Urinary bladder (tissue), 4 donors: Measurements from ENCODE around the gene NUBPL. TPM values are rescaled to one million over a fixed set of nuclear protein-coding genes. Genes with fewer than 3 reads are reported as not detected.
A peak's percentile ranks its signal among the peaks of the same experiment; 100 is the strongest.
"Not testable (repeated sequence)": the region's sequence is repeated elsewhere in the genome, so short reads cannot be mapped to it uniquely, and the experiment has no call there.

Experiments
- DNase-seq: peaks from one replicate; pipeline ENCODE4 v3.0.0-alpha.2; 2015; ENCODE audit errors: extremely low spot score
- H3K27ac ChIP-seq: one replicate; pipeline ENCODE4 v1.5.1; 2013; ENCODE audit warnings: low read depth, mild to moderate bottlenecking, moderate library complexity
- H3K36me3 ChIP-seq: one replicate; pipeline ENCODE4 v1.6.1; 2013; ENCODE audit warnings: mild to moderate bottlenecking, moderate library complexity; ENCODE audit not compliant: insufficient read depth
- H3K4me1 ChIP-seq: one replicate; pipeline ENCODE4 v1.6.1; 2013; ENCODE audit warnings: mild to moderate bottlenecking, moderate library complexity; ENCODE audit not compliant: insufficient read depth
- H3K4me3 ChIP-seq: one replicate; pipeline ENCODE4 v1.5.1; 2013; ENCODE audit warnings: low read depth, low read length
- WGBS: extraction: QIAGEN DNeasy Blood & Tissue Kit; methylation state at CpG from one replicate; pipeline ENCODE4 v1.1.7; 2013; 5-methylcytosine and 5-hydroxymethylcytosine counted together
- polyA plus RNA-seq: library from polyadenylated mRNA; stranded (reverse); fragments of 200-250 nt; gene quantifications from one replicate; pipeline ENCODE4 v1.2.3, GENCODE V29; 2013
- total RNA-seq: library from RNA; depleted of rRNA; stranded (reverse); fragments of >200 nt; gene quantifications from one replicate; pipeline ENCODE4 v1.2.3, GENCODE V29; 2014
- donor health status: healthy with polysubstance abuse.
- donor health status: healthy.

Gene NUBPL
- total and polyA plus RNA-seq, 2 donors, result 7.2 to 24.6 TPM

DNA sequence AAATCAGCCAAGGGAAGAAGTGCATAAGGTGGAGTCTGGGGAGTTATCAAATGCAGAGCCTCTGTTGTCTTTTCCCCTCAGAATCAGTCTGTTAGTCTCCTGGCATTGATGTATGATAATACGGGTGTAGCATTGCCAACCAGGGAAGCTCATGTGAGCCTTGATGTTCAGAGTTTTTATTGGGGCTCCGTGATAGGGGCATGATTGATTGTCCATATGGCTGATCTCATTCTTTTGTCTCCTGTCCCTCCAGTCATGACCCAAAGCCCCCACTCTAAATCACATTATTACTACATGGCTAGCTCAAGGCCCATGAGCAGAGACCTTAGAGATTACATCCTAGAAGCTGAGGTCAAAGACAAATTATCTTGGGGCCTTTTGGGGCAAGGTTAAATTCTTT is 140.9 kb downstream of the NUBPL start:
- Histone ChIP-seq H3K4me1 (no peaks in the 10 kb centered on the region), H3K27ac (no peak overlapping the region), H3K4me3 (no peak overlapping the region), H3K36me3 (no peaks in the 10 kb centered on the region)
- 97% methylated on average over 2 of the region's 2 CpGs for WGBS
- DNase-seq, result no peak

DNA sequence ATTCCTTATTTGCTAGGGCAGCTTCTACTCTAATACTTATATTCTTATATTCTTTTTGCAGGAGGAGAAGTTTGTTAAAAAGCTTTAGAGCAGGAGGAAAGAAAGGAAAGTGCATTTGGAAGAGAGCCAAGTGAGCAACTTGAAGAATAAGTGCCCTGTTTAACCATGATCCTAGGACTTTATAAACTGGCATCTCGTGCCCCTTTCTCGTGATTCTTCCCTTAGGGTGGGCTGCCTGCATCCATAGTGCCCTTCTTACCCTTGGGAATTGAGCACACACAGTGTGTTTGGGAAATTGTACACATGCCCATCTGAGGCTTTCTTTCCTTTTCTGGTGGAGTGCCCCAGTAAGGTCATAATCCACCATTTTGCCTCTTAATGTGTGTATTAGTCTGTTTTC is 141.9 kb downstream of the NUBPL start:
- H3K4me3 ChIP-seq, result no peak overlapping the region
- DNase-seq, result no peak
- H3K4me1 ChIP-seq, result no peaks in the 10 kb centered on the region
- H3K27ac ChIP-seq, result no peak overlapping the region
- no peaks in the 10 kb centered on the region for H3K36me3 ChIP-seq
- WGBS, result 62% methylated on average over 2 of the region's 2 CpGs

DNA sequence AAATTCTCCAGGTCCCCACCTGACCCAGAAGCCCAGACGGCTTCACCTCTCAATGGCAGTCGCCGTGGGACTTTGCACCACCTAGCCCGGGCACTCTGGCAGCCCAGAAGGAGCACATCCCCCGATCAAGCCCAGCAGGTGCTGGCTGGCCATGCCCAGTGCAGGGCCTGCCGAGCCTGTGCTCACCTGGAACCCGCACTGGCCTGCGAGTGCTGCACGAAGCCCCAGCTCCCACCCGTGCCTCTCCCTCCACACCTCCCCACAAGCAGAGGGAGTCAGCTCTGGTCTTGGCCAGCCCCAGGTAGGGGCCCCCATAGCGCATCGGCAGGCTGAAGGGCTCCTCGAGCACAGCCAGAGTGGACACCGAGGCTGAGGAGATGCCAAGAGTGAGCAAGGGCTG is 144.5 kb downstream of the NUBPL start:
- WGBS, result 82% methylated on average over 14 of the region's 14 CpGs
- no peak for DNase-seq
- Histone ChIP-seq H3K4me3 (no peak overlapping the region), H3K36me3 (no peaks in the 10 kb centered on the region), H3K27ac (no peak overlapping the region), H3K4me1 (no peaks in the 10 kb centered on the region)

DNA sequence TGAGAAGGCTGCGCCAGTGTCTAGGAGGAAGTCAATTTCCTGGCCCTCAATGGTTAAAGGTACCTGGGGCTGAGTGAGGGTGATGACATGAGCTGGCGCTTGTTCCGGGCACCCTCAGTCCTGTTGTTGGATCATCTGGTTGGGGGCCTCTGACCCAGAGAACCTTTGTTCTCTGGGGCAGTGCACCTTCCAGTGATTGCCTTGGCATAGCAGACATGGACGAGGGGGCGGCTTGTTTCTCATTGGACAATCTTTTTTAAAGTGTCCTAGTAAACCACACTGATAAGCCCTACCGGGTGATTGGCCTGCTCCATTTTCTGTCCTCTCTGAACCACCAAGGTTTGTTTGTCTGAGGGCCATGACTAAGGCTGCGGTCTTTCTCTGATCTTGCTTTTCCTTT is 147.5 kb downstream of the NUBPL start:
- not testable (repeated sequence) for H3K4me3 ChIP-seq, H3K4me1 ChIP-seq, H3K36me3 ChIP-seq, H3K27ac ChIP-seq, DNase-seq
- WGBS, result 99% methylated on average over 7 of the region's 7 CpGs

DNA sequence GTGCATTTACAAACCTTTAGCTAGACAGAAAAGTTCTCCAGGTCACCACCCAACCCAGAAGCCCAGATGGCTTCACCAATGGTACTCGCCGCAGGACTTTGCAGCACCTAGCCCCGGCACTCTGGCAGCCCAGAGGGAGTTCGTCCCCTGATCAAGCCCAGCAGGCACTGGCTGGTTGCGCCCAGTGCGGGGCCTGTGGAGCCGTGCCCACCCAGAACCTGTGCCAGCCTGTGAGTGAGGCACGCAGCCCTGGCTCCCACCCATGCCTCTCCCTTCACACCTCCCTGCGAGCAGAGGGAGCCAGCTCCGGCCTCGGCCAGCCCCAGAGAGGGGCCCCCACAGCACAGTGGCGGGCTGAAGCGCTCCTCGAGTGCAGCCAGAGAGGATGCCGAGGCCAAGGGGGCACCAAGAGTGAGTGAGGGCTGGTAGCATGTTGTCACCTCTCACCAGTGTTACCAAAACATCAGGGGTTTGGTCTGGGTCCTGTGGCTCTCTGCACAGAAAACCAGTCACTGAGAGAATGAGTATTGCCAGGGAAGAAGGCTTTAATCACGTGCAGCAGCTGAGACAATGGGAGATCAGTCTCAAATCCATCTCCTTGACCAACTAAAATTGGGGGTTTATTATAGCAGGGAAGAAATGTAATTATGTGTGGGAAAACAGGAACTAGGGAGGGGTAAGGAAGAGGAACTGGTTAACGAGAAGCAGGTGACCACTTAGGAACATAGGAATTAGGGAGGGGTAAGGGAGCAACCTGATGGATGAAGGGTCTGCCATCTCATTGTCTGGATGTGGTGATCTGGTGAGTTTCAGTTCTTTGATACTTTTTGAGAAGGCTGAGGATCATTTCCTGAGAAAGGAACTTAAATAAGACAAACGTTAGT is 151.3 kb downstream of the NUBPL start:
- 90% methylated on average over 18 of the region's 18 CpGs for WGBS
- Histone ChIP-seq H3K4me3 (no peak overlapping the region), H3K4me1 (no peaks in the 10 kb centered on the region), H3K36me3 (peaks cover 2% of the 10 kb centered on the region), H3K27ac (no peak overlapping the region)
- no peak for DNase-seq

DNA sequence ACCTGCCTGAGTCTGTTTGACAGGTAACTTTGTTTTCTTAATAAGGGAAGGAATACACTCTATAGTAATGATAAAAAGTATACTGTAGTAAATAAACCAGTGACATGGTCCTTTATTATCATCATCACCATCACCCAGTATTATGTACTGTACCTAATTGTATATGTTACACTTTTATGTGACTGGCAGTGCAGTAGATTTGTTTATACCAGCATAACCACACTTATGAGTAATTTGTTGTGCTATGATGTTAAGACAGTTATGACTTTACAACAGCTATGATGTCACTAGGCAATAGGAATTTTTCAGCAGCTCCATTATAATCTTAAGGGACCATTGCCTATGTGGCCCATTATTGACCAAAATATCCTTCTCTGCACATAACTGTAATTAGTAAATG is 155.0 kb downstream of the NUBPL start:
- no peaks in the 10 kb centered on the region for H3K4me1 ChIP-seq
- no peak overlapping the region for H3K4me3 ChIP-seq
- no peak overlapping the region for H3K27ac ChIP-seq
- no peak for DNase-seq
- peaks cover 2% of the 10 kb centered on the region for H3K36me3 ChIP-seq

DNA sequence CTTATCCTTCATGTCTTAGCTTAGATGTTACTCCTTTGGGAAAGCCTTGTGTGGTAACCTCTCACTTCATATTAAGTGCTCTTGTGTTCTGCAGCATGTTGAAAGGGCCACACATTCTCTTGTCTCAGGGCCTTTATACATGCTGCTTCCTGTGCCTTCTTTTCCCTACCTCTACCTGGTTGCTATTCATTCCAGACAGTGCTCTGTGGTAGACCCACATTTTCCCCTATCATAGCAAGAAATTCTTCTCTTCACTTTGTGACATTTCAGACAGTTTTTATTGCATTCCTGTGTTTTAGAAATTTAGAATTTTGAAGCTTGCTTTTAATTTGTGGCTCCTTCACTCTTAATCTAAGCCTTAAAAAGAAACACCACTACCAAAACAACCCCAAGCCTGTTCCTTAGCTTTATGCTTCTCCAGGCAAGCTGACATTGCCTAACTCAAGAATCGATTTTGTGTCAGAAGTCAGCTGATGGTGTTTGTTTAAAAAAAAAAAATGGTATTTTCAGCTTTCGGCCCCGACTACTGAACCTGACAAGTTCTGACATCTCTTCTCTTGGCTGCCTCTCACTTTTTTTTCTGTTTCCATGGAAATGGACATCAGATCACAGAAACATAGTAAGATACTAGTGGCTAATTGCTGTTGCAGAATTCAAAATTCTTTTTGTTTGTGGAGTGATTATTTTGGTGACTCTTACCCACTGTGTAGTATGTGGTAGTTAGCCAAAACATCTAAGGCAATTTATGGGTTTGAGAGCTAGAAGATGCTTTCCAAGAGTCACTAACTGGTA is 156.3 kb downstream of the NUBPL start:
- H3K27ac ChIP-seq, result no peak overlapping the region
- H3K4me1 ChIP-seq, result no peaks in the 10 kb centered on the region
- H3K36me3 ChIP-seq, result peaks cover 2% of the 10 kb centered on the region
- H3K4me3 ChIP-seq, result no peak overlapping the region
- WGBS, result 60% methylated on average over 3 of the region's 3 CpGs
- peak; percentile 32 for DNase-seq

DNA sequence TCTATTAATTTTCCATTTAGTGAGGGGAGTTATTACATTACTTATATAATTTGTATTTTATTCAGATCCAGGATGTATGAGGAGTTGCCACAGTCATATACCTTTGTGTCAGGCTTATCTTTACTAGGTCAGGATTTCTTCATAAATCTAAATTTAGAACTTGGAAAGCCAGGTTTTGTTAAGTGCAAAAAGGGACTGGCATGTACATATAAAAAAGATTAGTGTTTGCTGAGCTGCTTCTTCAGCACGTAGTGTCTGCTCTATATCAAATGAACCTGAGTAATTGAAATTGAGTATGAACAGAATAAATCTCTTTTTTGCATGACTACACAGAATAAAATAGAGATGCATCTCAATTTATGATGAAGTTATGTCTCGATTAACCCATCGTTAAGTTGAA is 157.4 kb downstream of the NUBPL start:
- no peak for DNase-seq
- H3K4me3 ChIP-seq, result no peak overlapping the region
- H3K27ac ChIP-seq, result no peak overlapping the region
- no peaks in the 10 kb centered on the region for H3K36me3 ChIP-seq
- WGBS, result 67% methylated on average over 3 of the region's 3 CpGs
- H3K4me1 ChIP-seq, result no peaks in the 10 kb centered on the region

DNA sequence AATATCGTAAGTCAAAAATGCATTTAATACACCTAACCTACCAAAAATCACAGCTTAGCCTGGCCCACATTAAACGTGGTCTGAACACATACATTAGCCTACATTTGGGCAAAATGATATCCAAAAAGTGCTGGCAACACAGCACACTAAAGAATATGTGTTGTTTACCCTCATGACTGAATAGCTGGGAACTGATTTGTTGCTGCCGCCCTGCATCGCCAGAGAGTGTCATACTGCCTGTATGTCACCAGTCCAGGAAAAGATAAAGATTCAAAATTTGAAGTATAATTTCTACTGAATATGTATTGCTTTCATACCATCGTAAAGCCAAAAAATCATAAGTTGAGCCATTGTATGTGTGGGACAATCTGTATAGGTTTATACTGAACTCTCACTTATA is 157.8 kb downstream of the NUBPL start:
- H3K4me3 ChIP-seq, result no peak overlapping the region
- 86% methylated on average over 5 of the region's 5 CpGs for WGBS
- no peak overlapping the region for H3K27ac ChIP-seq
- H3K4me1 ChIP-seq, result no peaks in the 10 kb centered on the region
- no peak for DNase-seq
- no peaks in the 10 kb centered on the region for H3K36me3 ChIP-seq

DNA sequence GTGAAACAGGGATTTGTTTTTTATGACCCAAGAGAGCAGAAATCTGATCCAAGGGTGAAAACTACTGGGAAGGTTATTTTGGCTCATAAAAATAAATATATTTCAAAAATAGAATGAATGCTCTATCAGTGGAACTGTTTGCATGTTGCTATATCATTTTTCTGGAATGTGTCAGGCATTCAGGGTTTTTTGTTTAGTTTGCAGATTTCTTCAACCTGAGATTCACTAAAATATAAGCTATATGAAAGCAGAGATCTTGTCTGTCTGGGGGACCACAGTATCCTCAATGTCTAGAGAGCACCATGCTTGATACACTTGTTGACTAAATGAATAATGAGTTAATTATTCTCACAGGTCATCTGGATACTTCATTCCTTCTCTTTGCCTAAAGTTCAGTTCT is 165.1 kb downstream of the NUBPL start:
- H3K4me3 ChIP-seq, result no peak overlapping the region
- no peaks in the 10 kb centered on the region for H3K36me3 ChIP-seq
- H3K27ac ChIP-seq, result no peak overlapping the region
- no peaks in the 10 kb centered on the region for H3K4me1 ChIP-seq
- no peak for DNase-seq

DNA sequence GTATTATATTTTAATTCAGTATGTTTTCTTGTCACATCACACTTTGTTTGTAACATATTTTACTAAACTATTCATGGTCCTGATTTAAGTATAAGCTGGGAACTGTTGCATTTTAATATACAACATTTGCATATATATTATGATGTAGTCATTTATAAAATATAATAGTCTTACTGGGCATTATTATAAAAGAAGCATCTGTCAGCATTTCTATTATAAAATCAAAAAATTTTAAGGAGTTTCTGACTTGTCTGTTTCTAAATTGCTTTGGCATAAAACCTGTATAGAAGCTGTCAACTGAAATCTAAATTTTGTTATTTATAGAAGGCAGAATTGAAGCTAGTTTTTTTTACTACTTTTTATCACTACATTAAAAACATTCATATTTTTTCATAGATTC is 166.6 kb downstream of the NUBPL start:
- no peak for DNase-seq
- no peaks in the 10 kb centered on the region for H3K4me1 ChIP-seq
- H3K27ac ChIP-seq, result no peak overlapping the region
- H3K4me3 ChIP-seq, result no peak overlapping the region
- no peaks in the 10 kb centered on the region for H3K36me3 ChIP-seq

DNA sequence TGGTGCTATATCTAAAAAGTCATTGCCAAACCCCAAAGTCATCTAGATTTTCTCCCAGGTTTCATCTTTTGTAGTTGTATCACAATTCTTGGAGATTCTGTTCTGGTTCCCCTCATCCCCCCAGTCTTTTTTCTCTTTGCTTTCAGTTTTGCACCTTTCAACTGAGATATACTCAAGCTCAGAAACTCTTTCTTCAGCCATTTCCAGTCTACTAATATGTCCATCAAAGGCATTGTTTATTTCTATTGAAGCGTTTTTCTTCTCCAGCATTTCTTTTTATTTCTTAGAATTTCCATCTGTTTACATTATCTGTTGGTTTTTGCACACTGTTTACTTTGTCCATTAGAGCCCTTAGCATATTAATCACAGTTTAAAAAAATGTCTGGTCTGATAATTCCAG is 179.5 kb downstream of the NUBPL start:
- no peak overlapping the region for H3K4me3 ChIP-seq
- H3K36me3 ChIP-seq, result no peaks in the 10 kb centered on the region
- H3K4me1 ChIP-seq, result no peaks in the 10 kb centered on the region
- WGBS, result 61% methylated on average over 1 of the region's 1 CpG
- DNase-seq, result no peak
- no peak overlapping the region for H3K27ac ChIP-seq

DNA sequence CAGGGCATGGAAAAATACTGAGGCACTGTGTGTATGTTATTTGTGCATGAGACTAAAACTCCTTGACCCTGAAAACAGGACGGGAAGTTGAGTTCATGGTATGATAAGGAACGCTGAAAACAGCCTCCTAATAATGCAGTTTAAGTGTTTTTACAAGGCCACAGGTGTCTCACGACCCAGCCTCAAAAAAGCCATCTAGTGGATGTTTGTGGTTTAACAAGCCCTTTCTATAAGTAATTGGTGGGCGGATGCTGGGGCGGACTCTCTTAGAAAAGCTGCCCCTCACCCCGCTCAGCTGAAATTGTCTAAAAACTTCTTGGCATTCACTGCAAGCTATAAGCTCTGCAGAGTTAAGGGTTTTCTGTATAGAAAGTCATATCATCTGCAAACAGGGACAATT is 184.5 kb downstream of the NUBPL start:
- 93% methylated on average over 6 of the region's 6 CpGs for WGBS
- no peak overlapping the region for H3K4me3 ChIP-seq
- no peaks in the 10 kb centered on the region for H3K36me3 ChIP-seq
- H3K27ac ChIP-seq, result no peak overlapping the region
- H3K4me1 ChIP-seq, result no peaks in the 10 kb centered on the region
- DNase-seq, result no peak

DNA sequence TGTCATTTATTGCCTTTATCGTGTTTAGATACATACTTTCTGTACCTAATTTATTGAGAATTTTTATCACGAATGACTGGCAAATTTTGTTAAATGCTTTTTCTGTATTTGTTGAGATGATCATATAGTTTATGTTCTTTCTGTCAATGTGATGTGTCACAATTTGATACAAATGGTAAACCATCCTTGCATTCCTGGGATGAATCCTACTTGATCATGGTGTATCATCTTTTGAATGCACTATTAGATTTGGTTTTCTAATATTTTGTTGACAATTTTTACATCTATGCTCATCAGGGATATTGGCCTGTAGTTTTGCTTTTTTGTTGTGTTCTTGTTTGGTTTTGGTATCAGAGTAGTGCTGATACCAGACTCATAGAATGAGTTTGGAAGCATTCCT is 185.1 kb downstream of the NUBPL start:
- Histone ChIP-seq H3K36me3 (no peaks in the 10 kb centered on the region), H3K27ac (no peak overlapping the region), H3K4me3 (no peak overlapping the region), H3K4me1 (no peaks in the 10 kb centered on the region)
- DNase-seq, result no peak
- WGBS, result 97% methylated on average over 2 of the region's 2 CpGs
